OCI-M2 (cell line): ENCODE data around the gene TMEM139.
A peak's percentile ranks its signal among the peaks of the same experiment; 100 is the strongest.

Experiments
- DNase-seq: peaks from one replicate; lab custom pipeline; 2025; ENCODE audit not compliant: unreplicated experiment; lab: John Stamatoyannopoulos, UW

Gene TMEM139

GRCh38 chr7:143284591-143285469 is at the start of gene TMEM139:
TSS of gene TMEM139 (plus strand) at chr7:143284958. CDS start at chr7:143285958, 1,000 bp downstream.
- DNase-seq = no peak

GRCh38 chr7:143235561-143235960 is 49.2 kb upstream of the TMEM139 start:
- DNase-seq = no peak

- no peak for DNase-seq
These were observed 48.3 kb upstream of the TMEM139 start for GRCh38 chr7:143236408-143236990.

- no peak for DNase-seq
These were observed 47.4 kb upstream of the TMEM139 start for GRCh38 chr7:143237366-143237765.

GRCh38 chr7:143238289-143238980 is 46.3 kb upstream of the TMEM139 start:
- DNase-seq = no peak

GRCh38 chr7:143239813-143240212 is 44.9 kb upstream of the TMEM139 start:
- no peak for DNase-seq

- peak; percentile 41 for DNase-seq
These were observed 44.2 kb upstream of the TMEM139 start for GRCh38 chr7:143240291-143241168.

GRCh38 chr7:143242306-143242705 is 42.5 kb upstream of the TMEM139 start:
- DNase-seq = no peak

- DNase-seq = no peak
These were observed 41.6 kb upstream of the TMEM139 start for GRCh38 chr7:143243111-143243510.

- no peak for DNase-seq
These were observed 41.1 kb upstream of the TMEM139 start for GRCh38 chr7:143243614-143244013.

GRCh38 chr7:143244321-143244720 is 40.4 kb upstream of the TMEM139 start:
- no peak for DNase-seq

- DNase-seq = no peak
These were observed 39.6 kb upstream of the TMEM139 start for GRCh38 chr7:143245123-143245522.

- DNase-seq = no peak
These were observed 37.4 kb upstream of the TMEM139 start for GRCh38 chr7:143247372-143247771.

GRCh38 chr7:143248761-143249354 is 35.9 kb upstream of the TMEM139 start:
- DNase-seq = no peak

GRCh38 chr7:143250199-143250598 is 34.6 kb upstream of the TMEM139 start:
- no peak for DNase-seq

GRCh38 chr7:143250822-143251221 is 33.9 kb upstream of the TMEM139 start:
- DNase-seq = no peak

- DNase-seq = no peak
These were observed 32.8 kb upstream of the TMEM139 start for GRCh38 chr7:143252006-143252405.

- DNase-seq = no peak
These were observed 29.2 kb upstream of the TMEM139 start for GRCh38 chr7:143255564-143255963.

- DNase-seq = no peak
These were observed 28.4 kb upstream of the TMEM139 start for GRCh38 chr7:143256325-143256724.

- peak; percentile 39 for DNase-seq
These were observed 27.8 kb upstream of the TMEM139 start for GRCh38 chr7:143256932-143257331.
